Mucosa of stomach (tissue), 1 donor: ENCODE results near the gene KBTBD4.
"Not testable (repeated sequence)": the region's sequence is repeated elsewhere in the genome, so short reads cannot be mapped to it uniquely, and the experiment has no call there.

ENCODE experiments used
- H3K27me3 ChIP-seq: one replicate; pipeline ENCODE4 v1.7.0; 2013; ENCODE audit warnings: mild to moderate bottlenecking, low read length; ENCODE audit not compliant: control insufficient read depth, insufficient read depth
- H3K36me3 ChIP-seq: one replicate; pipeline ENCODE4 v1.7.0; 2013; ENCODE audit warnings: low read length; ENCODE audit not compliant: control insufficient read depth, insufficient read depth
- H3K4me1 ChIP-seq: one replicate; pipeline ENCODE4 v1.7.0; 2013; ENCODE audit warnings: mild to moderate bottlenecking, low read length; ENCODE audit not compliant: control insufficient read depth, insufficient read depth
- H3K4me3 ChIP-seq: one replicate; pipeline ENCODE4 v1.7.0; 2013; ENCODE audit warnings: low read length
- H3K9ac ChIP-seq: one replicate; pipeline ENCODE4 v1.7.0; 2013; ENCODE audit warnings: mild to moderate bottlenecking, low read length, moderate library complexity
- H3K9me3 ChIP-seq: one replicate; pipeline ENCODE4 v1.7.0; 2013; ENCODE audit warnings: mild to moderate bottlenecking, low read length, moderate library complexity; ENCODE audit not compliant: control insufficient read depth
- donor health status: Pancreatic carcinoma.

Gene KBTBD4

GRCh38 chr11:47550288-47551047 is 28.3 kb downstream of the KBTBD4 start:
- no peak overlapping the region for H3K9ac ChIP-seq
- no peak overlapping the region for H3K4me3 ChIP-seq
- no peaks in the 10 kb centered on the region for H3K27me3 ChIP-seq
- no peaks in the 10 kb centered on the region for H3K9me3 ChIP-seq
- H3K36me3 ChIP-seq, result no peaks in the 10 kb centered on the region
- H3K4me1 ChIP-seq, result peaks cover 11% of the 10 kb centered on the region

GRCh38 chr11:47546274-47546673 is 32.5 kb downstream of the KBTBD4 start:
- H3K9ac ChIP-seq, H3K4me3 ChIP-seq, H3K27me3 ChIP-seq, H3K4me1 ChIP-seq, H3K36me3 ChIP-seq, H3K9me3 ChIP-seq: not testable (repeated sequence)

- H3K9ac ChIP-seq, result no peak overlapping the region
- H3K9me3 ChIP-seq, result no peaks in the 10 kb centered on the region
- H3K36me3 ChIP-seq, result no peaks in the 10 kb centered on the region
- H3K4me1 ChIP-seq, result peaks cover 4% of the 10 kb centered on the region
- no peaks in the 10 kb centered on the region for H3K27me3 ChIP-seq
- H3K4me3 ChIP-seq, result no peak overlapping the region
Observed at GRCh38 chr11:47545298-47545697, 33.5 kb downstream of the KBTBD4 start.

- no peak overlapping the region for H3K4me3 ChIP-seq
- H3K36me3 ChIP-seq, result no peaks in the 10 kb centered on the region
- H3K9ac ChIP-seq, result no peak overlapping the region
- H3K27me3 ChIP-seq, result no peaks in the 10 kb centered on the region
- peaks cover 16% of the 10 kb centered on the region for H3K4me1 ChIP-seq
- H3K9me3 ChIP-seq, result no peaks in the 10 kb centered on the region
Observed at GRCh38 chr11:47541070-47541469, 37.7 kb downstream of the KBTBD4 start.

GRCh38 chr11:47539681-47540039 is 39.1 kb downstream of the KBTBD4 start:
- Histone ChIP-seq H3K36me3 (no peaks in the 10 kb centered on the region), H3K9ac (no peak overlapping the region), H3K4me1 (peaks cover 16% of the 10 kb centered on the region), H3K27me3 (no peaks in the 10 kb centered on the region), H3K4me3 (no peak overlapping the region), H3K9me3 (no peaks in the 10 kb centered on the region)

GRCh38 chr11:47538741-47539565 is 39.8 kb downstream of the KBTBD4 start:
- Histone ChIP-seq H3K27me3 (no peaks in the 10 kb centered on the region), H3K36me3 (no peaks in the 10 kb centered on the region), H3K9ac (no peak overlapping the region), H3K9me3 (no peaks in the 10 kb centered on the region), H3K4me1 (peaks cover 16% of the 10 kb centered on the region), H3K4me3 (no peak overlapping the region)

GRCh38 chr11:47536915-47537314 is 41.9 kb downstream of the KBTBD4 start:
- no peaks in the 10 kb centered on the region for H3K36me3 ChIP-seq
- no peak overlapping the region for H3K9ac ChIP-seq
- no peak overlapping the region for H3K4me3 ChIP-seq
- H3K27me3 ChIP-seq, result no peaks in the 10 kb centered on the region
- peaks cover 16% of the 10 kb centered on the region for H3K4me1 ChIP-seq
- no peaks in the 10 kb centered on the region for H3K9me3 ChIP-seq

- H3K36me3 ChIP-seq, result no peaks in the 10 kb centered on the region
- no peaks in the 10 kb centered on the region for H3K27me3 ChIP-seq
- H3K4me3 ChIP-seq, result no peak overlapping the region
- no peaks in the 10 kb centered on the region for H3K9me3 ChIP-seq
- H3K9ac ChIP-seq, result no peak overlapping the region
- H3K4me1 ChIP-seq, result peaks cover 14% of the 10 kb centered on the region
Observed at GRCh38 chr11:47534704-47535251, 44.0 kb downstream of the KBTBD4 start.

- H3K4me3 ChIP-seq, result no peak overlapping the region
- H3K9me3 ChIP-seq, result no peaks in the 10 kb centered on the region
- H3K36me3 ChIP-seq, result no peaks in the 10 kb centered on the region
- no peak overlapping the region for H3K9ac ChIP-seq
- no peaks in the 10 kb centered on the region for H3K27me3 ChIP-seq
- H3K4me1 ChIP-seq, result peaks cover 7% of the 10 kb centered on the region
Observed at GRCh38 chr11:47533690-47534151, 45.0 kb downstream of the KBTBD4 start.

- no peak overlapping the region for H3K9ac ChIP-seq
- H3K27me3 ChIP-seq, result no peaks in the 10 kb centered on the region
- H3K4me3 ChIP-seq, result no peak overlapping the region
- no peaks in the 10 kb centered on the region for H3K9me3 ChIP-seq
- no peaks in the 10 kb centered on the region for H3K36me3 ChIP-seq
- peaks cover 7% of the 10 kb centered on the region for H3K4me1 ChIP-seq
Observed at GRCh38 chr11:47532597-47533213, 46.1 kb downstream of the KBTBD4 start.

- Histone ChIP-seq H3K36me3 (no peaks in the 10 kb centered on the region), H3K27me3 (no peaks in the 10 kb centered on the region), H3K9ac (no peak overlapping the region), H3K4me1 (peaks cover 7% of the 10 kb centered on the region), H3K9me3 (no peaks in the 10 kb centered on the region), H3K4me3 (no peak overlapping the region)
Observed at GRCh38 chr11:47531666-47532065, 47.1 kb downstream of the KBTBD4 start.

- H3K4me1 ChIP-seq, H3K9ac ChIP-seq, H3K9me3 ChIP-seq, H3K36me3 ChIP-seq, H3K27me3 ChIP-seq, H3K4me3 ChIP-seq: not testable (repeated sequence)
Observed at GRCh38 chr11:47530721-47531120, 48.0 kb downstream of the KBTBD4 start.
